ENCODE data around the gene CNNM3.

- TF ChIP-seq CTCF (IDR thresholded peaks at IDR 0.05) (no peak), POLR2A (IDR thresholded peaks at IDR 0.05) (no peak)
Measured at GRCh38 chr2:96828874-96829273, 12.8 kb downstream of the CNNM3 start.

All from adrenal gland (tissue), 5 donors.